Panc1 (cell line): Measurements from ENCODE around the gene FAM120B. TPM values are rescaled to one million over a fixed set of nuclear protein-coding genes. Genes with fewer than 3 reads are reported as not detected.

ENCODE experiments used
- ATAC-seq: fragments of 200-7000 bp; cut with Tn5 transposase; 2 replicates; pipeline ENCODE4 v1.9.1; 2020; ENCODE audit warnings: mild to moderate bottlenecking, moderate library complexity
- BruUV-seq: library from RNA; stranded (reverse); fragments of 400-500 nt; replicated peaks from 2 replicates; lab custom pipeline; 2021; lab: Mats Ljungman, UMichigan
- CTCF ChIA-PET: fragments of 300-600 bp; sonication (Branson Sonifier 250); formaldehyde crosslinking; loops from one replicate; lab custom pipeline; 2022; ENCODE audit warnings: antibody characterized with exemption; lab: Charles Lee
- POLR2A ChIA-PET: fragments of 300-600 bp; sonication (Branson Sonifier 250); formaldehyde crosslinking; loops from one replicate; lab custom pipeline; 2022; ENCODE audit warnings: antibody characterized with exemption; lab: Charles Lee
- DNase-seq: peaks from one replicate; pipeline ENCODE4 v3.0.0-alpha.2; 2010; ENCODE audit warnings: low read depth, low spot score
- H3K27ac ChIP-seq: 2 replicates; pipeline ENCODE4 v1.5.1; 2011; ENCODE audit warnings: mild to moderate bottlenecking, low read length, inconsistent platforms
- H3K27me3 ChIP-seq: fragments of 200-500 bp; sonication (Bioruptor generic); 2 replicates; pipeline ENCODE4 v1.6.0; 2014; ENCODE audit warnings: low read length, inconsistent platforms; ENCODE audit not compliant: control insufficient read depth, insufficient read depth
- H3K36me3 ChIP-seq: fragments of 200-500 bp; sonication (Bioruptor generic); 2 replicates; pipeline ENCODE4 v1.5.1; 2014; ENCODE audit warnings: inconsistent platforms, mild to moderate bottlenecking, low read length, moderate library complexity; ENCODE audit not compliant: control insufficient read depth, insufficient read depth
- H3K4me1 ChIP-seq: 2 replicates; pipeline ENCODE4 v1.5.1; 2011; ENCODE audit warnings: inconsistent platforms, mild to moderate bottlenecking, low read length, moderate library complexity; ENCODE audit not compliant: control insufficient read depth, insufficient read depth
- H3K4me3 ChIP-seq, 2 experiments: 2 replicates each; pipeline ENCODE4 v1.5.1; 2011 to 2012; ENCODE audit warnings: low read depth in 2 of 2, low read length in 2 of 2, mild to moderate bottlenecking in 2 of 2, inconsistent platforms in 1 of 2, moderate library complexity in 1 of 2
- H3K9me3 ChIP-seq: fragments of 200-500 bp; sonication (Bioruptor generic); 2 replicates; pipeline ENCODE4 v1.5.1; 2014; ENCODE audit warnings: low read depth, mild to moderate bottlenecking, inconsistent platforms, low read length, moderate library complexity; ENCODE audit not compliant: control insufficient read depth, insufficient read depth
- CTCF ChIP-seq: fragments of 450-650 bp; IDR thresholded peaks from 2 replicates; pipeline ENCODE4 v1.5.1; 2017; ENCODE audit warnings: mild to moderate bottlenecking
- POLR2AphosphoS5 ChIP-seq: IDR thresholded peaks from 2 replicates; pipeline ENCODE4 v1.6.1; 2012; ENCODE audit warnings: mild to moderate bottlenecking, low read depth, low read length, moderate library complexity
- REST ChIP-seq, 2 experiments: IDR thresholded peaks; 2 replicates each; pipeline ENCODE4 v1.6.1; 2011 to 2012; ENCODE audit warnings: low read depth in 2 of 2, control low read depth in 1 of 2, low read length in 1 of 2, mild to moderate bottlenecking in 1 of 2, moderate library complexity in 1 of 2; ENCODE audit not compliant: insufficient read depth in 1 of 2
- SIN3A ChIP-seq: IDR thresholded peaks from 2 replicates; pipeline ENCODE4 v1.6.1; 2012; ENCODE audit warnings: low read depth, mild to moderate bottlenecking, low read length, moderate library complexity, borderline replicate concordance; ENCODE audit not compliant: insufficient read depth
- TCF7L2 ChIP-seq: IDR thresholded peaks from 2 replicates; pipeline ENCODE4 v1.6.1; 2011; ENCODE audit warnings: mild to moderate bottlenecking, low read depth, low read length, inconsistent platforms
- in situ Hi-C: cut with HindIII; loops from 2 replicates; pipeline ENCODE4 v1.10.0; 2016; ENCODE audit warnings: low sequenced_read_pairs, low pct_unique_long_range_greater_than_20kb
- intact Hi-C: fragments of 100-400 bp; cut with micrococcal nuclease; formaldehyde crosslinking; loops from one replicate; pipeline ENCODE4 v1.10.0; 2022; ENCODE audit not compliant: unreplicated experiment
- total RNA-seq: library from RNA; stranded (reverse); gene quantifications from one replicate; pipeline ENCODE4 v1.2.1, GENCODE V29; 2021; ENCODE audit not compliant: unreplicated experiment

The FAM120B gene
- total RNA-seq, 1 experiment from 2014 or later: 38.0 TPM

- POLR2A ChIA-PET: no interaction called here
- Histone ChIP-seq H3K27me3 (no peaks in the 10 kb centered on the region), H3K9me3 (no peaks in the 10 kb centered on the region), H3K4me3 (no peak overlapping the region), H3K36me3 (peaks cover 1% of the 10 kb centered on the region; the same call in 1 of the 2 replicates), H3K4me1 (no peaks in the 10 kb centered on the region), H3K27ac (no peak overlapping the region)
- CTCF ChIA-PET: no interaction called here
- TF ChIP-seq SIN3A (no peak), TCF7L2 (no peak), POLR2AphosphoS5 (no peak), REST (IDR thresholded peaks at IDR 0.05; ENCODE audit: insufficient read depth in 1 of 2, low read depth in 2 of 2, low read length in 1 of 2) (no peak), CTCF (no peak)
- intact Hi-C loops: no loop called here
- in situ Hi-C loops: no loop called here
- ATAC-seq (no peak), DNase-seq (no peak)
- BruUV-seq: no TSS peak
These were observed 68.2 kb downstream of the FAM120B start for GRCh38 chr6:170374571-170375444.

GRCh38 chr6:170375661-170376060 is 69.1 kb downstream of the FAM120B start:
- Histone ChIP-seq H3K9me3 (no peaks in the 10 kb centered on the region), H3K4me1 (no peaks in the 10 kb centered on the region), H3K27me3 (no peaks in the 10 kb centered on the region), H3K36me3 (no peaks in the 10 kb centered on the region), H3K4me3 (no peak overlapping the region), H3K27ac (no peak overlapping the region)
- TF ChIP-seq SIN3A (no peak), TCF7L2 (no peak), REST (IDR thresholded peaks at IDR 0.05; ENCODE audit: insufficient read depth in 1 of 2, low read depth in 2 of 2, low read length in 1 of 2) (no peak), POLR2AphosphoS5 (no peak), CTCF (no peak)
- TSS peak; percentile 4 for BruUV-seq
- in situ Hi-C loops: no loop called here
- intact Hi-C loops: no loop called here
- no peak for ATAC-seq
- POLR2A ChIA-PET: no interaction called here
- no peak for DNase-seq
- CTCF ChIA-PET: no interaction called here
